CD14-positive monocyte (primary cell): ENCODE measurements around the gene SMPD3. TPM values are rescaled to one million over a fixed set of nuclear protein-coding genes. Genes with fewer than 3 reads are reported as not detected.

ENCODE experiments used
- DNase-seq, 3 donors: peaks; one replicate each; pipeline ENCODE4 v3.0.0-alpha.2; 2011 to 2022
- H2AFZ ChIP-seq: 2 replicates; pipeline ENCODE4 v1.6.0; 2012; ENCODE audit warnings: mild to moderate bottlenecking, low read depth, low read length, inconsistent platforms; ENCODE audit not compliant: insufficient read depth, poor library complexity, severe bottlenecking
- H3K27ac ChIP-seq, 2 donors: 1 replicate in 1 of 2; 2 replicates in 1 of 2; pipeline ENCODE4 v1.5.1; 2012 to 2013; ENCODE audit warnings: low read length in 2 of 2, control low read depth in 1 of 2, inconsistent platforms in 1 of 2, low read depth in 1 of 2, mild to moderate bottlenecking in 1 of 2
- H3K27me3 ChIP-seq, 2 donors: one replicate each; pipeline versions ENCODE4 v1.6.0 to v1.6.1; 2011 to 2013; ENCODE audit warnings: low read length in 2 of 2; ENCODE audit not compliant: control insufficient read depth in 2 of 2, insufficient read depth in 2 of 2
- H3K36me3 ChIP-seq, 2 donors: replicated peaks in 1 of 2; 1 replicate in 1 of 2; 2 replicates in 1 of 2; pipeline versions ENCODE4 v1.5.1 to v1.6.1; 2012 to 2013; ENCODE audit warnings: low read length in 2 of 2, control low read depth in 1 of 2, inconsistent platforms in 1 of 2, mild to moderate bottlenecking in 1 of 2; ENCODE audit not compliant: insufficient read depth in 2 of 2, control insufficient read depth in 1 of 2
- H3K4me1 ChIP-seq, 2 donors: 1 replicate in 1 of 2; 2 replicates in 1 of 2; pipeline versions ENCODE4 v1.5.1 to v1.6.1; 2012 to 2013; ENCODE audit warnings: low read length in 2 of 2, control low read depth in 1 of 2, inconsistent platforms in 1 of 2, mild to moderate bottlenecking in 1 of 2, moderate library complexity in 1 of 2; ENCODE audit not compliant: insufficient read depth in 2 of 2, control insufficient read depth in 1 of 2
- H3K4me2 ChIP-seq: replicated peaks from 2 replicates; pipeline ENCODE3; 2012; ENCODE audit warnings: low read length, moderate library complexity, mild to moderate bottlenecking; ENCODE audit not compliant: poor library complexity, severe bottlenecking; ENCODE audit errors: extremely low read depth
- H3K4me3 ChIP-seq, 3 experiments: fragments of 200-600 bp in 1 of 3; sonication (generic) in 1 of 3; replicated peaks in 1 of 3; 1 replicate in 2 of 3; 2 replicates in 1 of 3; pipeline ENCODE4 v1.5.1; 2011 to 2013; ENCODE audit warnings: low read length in 3 of 3, mild to moderate bottlenecking in 3 of 3, control low read depth in 2 of 3, low read depth in 2 of 3, inconsistent platforms in 1 of 3, moderate library complexity in 1 of 3
- H3K79me2 ChIP-seq: 2 replicates; pipeline ENCODE4 v1.6.0; 2012; ENCODE audit warnings: mild to moderate bottlenecking, control low read depth, inconsistent platforms, low read length, moderate library complexity; ENCODE audit not compliant: insufficient read depth
- H3K9ac ChIP-seq: 2 replicates; pipeline ENCODE4 v1.6.0; 2017; ENCODE audit warnings: low read length, mild to moderate bottlenecking; ENCODE audit not compliant: insufficient read depth, poor library complexity, severe bottlenecking
- H3K9me3 ChIP-seq, 2 donors: replicated peaks in 1 of 2; 1 replicate in 1 of 2; 2 replicates in 1 of 2; pipeline versions ENCODE4 v1.5.1 to v1.6.1; 2012 to 2013; ENCODE audit warnings: low read length in 2 of 2, control low read depth in 1 of 2; ENCODE audit not compliant: control insufficient read depth in 1 of 2, insufficient read depth in 1 of 2
- H4K20me1 ChIP-seq: 2 replicates; pipeline ENCODE4 v1.6.0; 2012; ENCODE audit warnings: mild to moderate bottlenecking, low read length, control low read depth, moderate library complexity; ENCODE audit not compliant: insufficient read depth
- H3K27ac Mint-ChIP-seq, 7 donors: one replicate each; pipeline ENCODE4 v1.8.0; 2020; ENCODE audit warnings: mild to moderate bottlenecking in 7 of 7, mixed read lengths in 7 of 7, moderate library complexity in 6 of 7, inconsistent platforms in 2 of 7
- H3K27me3 Mint-ChIP-seq, 3 donors: one replicate each; pipeline ENCODE4 v1.8.0; 2021 to 2022; ENCODE audit warnings: low read depth in 3 of 3, mild to moderate bottlenecking in 3 of 3, mixed read lengths in 3 of 3, moderate library complexity in 3 of 3, inconsistent platforms in 1 of 3
- H3K36me3 Mint-ChIP-seq, 2 donors: one replicate each; pipeline ENCODE4 v1.8.0; 2020; ENCODE audit warnings: mixed read lengths in 2 of 2, inconsistent platforms in 1 of 2, mild to moderate bottlenecking in 1 of 2
- H3K4me1 Mint-ChIP-seq: one replicate; pipeline ENCODE4 v1.8.0; 2020; ENCODE audit warnings: mild to moderate bottlenecking, mixed read lengths
- H3K4me3 Mint-ChIP-seq, 2 donors: one replicate each; pipeline ENCODE4 v1.8.0; 2020; ENCODE audit warnings: mild to moderate bottlenecking in 2 of 2, mixed read lengths in 2 of 2, moderate library complexity in 1 of 2
- H3K9me3 Mint-ChIP-seq, 7 donors: one replicate each; pipeline ENCODE4 v1.8.0; 2020 to 2022; ENCODE audit warnings: mixed read lengths in 7 of 7, mild to moderate bottlenecking in 6 of 7, moderate library complexity in 6 of 7, inconsistent platforms in 2 of 7
- CTCF ChIP-seq: fragments of 200-600 bp; IDR thresholded peaks from one replicate; pipeline ENCODE4 v1.8.0; 2022; ENCODE audit warnings: antibody characterized with exemption, mild to moderate bottlenecking
- WGBS: methylation state at CpG from one replicate; pipeline ENCODE4 v1.1.5; 2013; ENCODE audit warnings: missing lambda C conversion rate; ENCODE audit not compliant: insufficient coverage; 5-methylcytosine and 5-hydroxymethylcytosine counted together
- intact Hi-C, 2 donors: fragments of 100-400 bp; cut with micrococcal nuclease; formaldehyde crosslinking; loops; one replicate each; pipeline versions ENCODE4 v1.15.0 to v1.15.1; 2023
- polyA plus RNA-seq, 3 donors: library from polyadenylated mRNA; depleted of rRNA in 1 of 3; unstranded in 2 of 3; stranded (reverse) in 1 of 3; fragments of 300-500 nt in 2 of 3; fragments of >200 nt in 1 of 3; fragmentation: Illumina TruSeq in 2 of 3; gene quantifications; 1 replicate in 2 of 3; 2 replicates in 1 of 3; pipeline ENCODE4 v1.2.3, GENCODE V29; 2012 to 2021

Gene SMPD3
- polyA plus RNA-seq, 3 donors: 0.40 to 1.1 (median 0.51) TPM

- Histone ChIP-seq H3K36me3 (peaks cover 52 to 62% of the 10 kb centered on the region in 2 donors), H3K27me3 (no peaks in the 10 kb centered on the region), H3K4me2 (peak overlapping the region; percentile 64), H3K4me1 (peaks cover 18 to 20% of the 10 kb centered on the region in 2 donors), H3K4me3 (peak overlapping the region in 1 of 3 experiments; percentile 30), H4K20me1 (no peaks in the 10 kb centered on the region), H3K9me3 (no peaks in the 10 kb centered on the region), H3K79me2 (no peaks in the 10 kb centered on the region), H2AFZ (no peak overlapping the region), H3K27ac (no peak overlapping the region), H3K9ac (peak overlapping the region; percentile 8)
- peaks cover 24% of the 10 kb centered on the region for H3K4me1 Mint-ChIP-seq
- 59% methylated on average over 24 of the region's 28 CpGs for whole genome bisulfite sequencing
- no peak for DNase-seq
- H3K27me3 Mint-ChIP-seq: peaks cover 6 to 25% (median 10%) of the 10 kb centered on the region in 3 donors
- no peaks in the 10 kb centered on the region for H3K9me3 Mint-ChIP-seq
- peak overlapping the region in 1 of 2 donors; percentile 83 for H3K4me3 Mint-ChIP-seq
- intact Hi-C loops: no loop called here
- peaks cover 68 to 76% of the 10 kb centered on the region in 2 donors for H3K36me3 Mint-ChIP-seq
- no peak for TF ChIP-seq CTCF
- peak overlapping the region in 1 of 7 donors; percentile 65 for H3K27ac Mint-ChIP-seq
Observed at GRCh38 chr16:68355447-68356248, 92.7 kb downstream of the SMPD3 start.

- intact Hi-C loops: no loop called here
- H3K4me3 ChIP-seq: no peak overlapping the region
- no peaks in the 10 kb centered on the region for H3K27me3 ChIP-seq
- no peaks in the 10 kb centered on the region for H3K79me2 ChIP-seq
- H3K9ac ChIP-seq: no peak overlapping the region
- H3K9me3 Mint-ChIP-seq: no peaks in the 10 kb centered on the region
- peaks cover 18 to 20% of the 10 kb centered on the region in 2 donors for H3K4me1 ChIP-seq
- 91% methylated on average over 9 of the region's 9 CpGs for WGBS
- no peak overlapping the region for H3K4me2 ChIP-seq
- H3K4me3 Mint-ChIP-seq: no peak overlapping the region
- H3K9me3 ChIP-seq: no peaks in the 10 kb centered on the region
- no peak overlapping the region for H3K27ac Mint-ChIP-seq
- peaks cover 72 to 78% of the 10 kb centered on the region in 2 donors for H3K36me3 Mint-ChIP-seq
- H3K4me1 Mint-ChIP-seq: peaks cover 24% of the 10 kb centered on the region
- H3K27ac ChIP-seq: no peak overlapping the region
- peaks cover 6 to 20% (median 10%) of the 10 kb centered on the region in 3 donors for H3K27me3 Mint-ChIP-seq
- no peak for DNase-seq
- no peak for TF ChIP-seq CTCF
- H4K20me1 ChIP-seq: no peaks in the 10 kb centered on the region
- peaks cover 58 to 71% of the 10 kb centered on the region in 2 donors for H3K36me3 ChIP-seq
- H2AFZ ChIP-seq: no peak overlapping the region
Observed at GRCh38 chr16:68354816-68355215, 93.5 kb downstream of the SMPD3 start.
